HepG2 (cell line): ENCODE results near the gene RUNX2. TPM values are rescaled to one million over a fixed set of nuclear protein-coding genes. Genes with fewer than 3 reads are reported as not detected.

ENCODE experiments used
- ATAC-seq: fragments of 200-7000 bp; cut with Tn5 transposase; 3 replicates; pipeline ENCODE4 v1.9.1; 2020; ENCODE audit warnings: mild to moderate bottlenecking, moderate library complexity
- BruUV-seq: library from RNA; stranded (reverse); fragments of 400-500 nt; replicated peaks from 2 replicates; lab custom pipeline; 2021; lab: Mats Ljungman, UMichigan
- CTCF ChIA-PET: fragments of 300-600 bp; formaldehyde crosslinking; extraction: SDS; loops from one replicate; lab custom pipeline; 2021; ENCODE audit warnings: low total read pairs, inconsistent platforms, low intra/inter-chr PET ratio; lab: Yijun Ruan, JAX
- POLR2A ChIA-PET: fragments of 350-600 bp; sonication (Branson Sonifier 250); formaldehyde crosslinking; loops from one replicate; lab custom pipeline; 2020; ENCODE audit warnings: antibody characterized with exemption, inconsistent platforms; lab: Yijun Ruan, JAX
- DNase-seq: peaks from one replicate; pipeline ENCODE4 v3.0.0-alpha.2; 2015; ENCODE audit warnings: low spot score
- FAIRE-seq: peaks from 3 replicates; lab custom pipeline; 2011; peaks lifted over from hg19 to GRCh38; lab: Jason Lieb, UNC
- H2AFZ ChIP-seq: one replicate; pipeline ENCODE4 v1.6.1; 2011; ENCODE audit warnings: low read length, inconsistent platforms
- H3K27ac ChIP-seq: fragments of 300-600 bp; 3 replicates; pipeline ENCODE4 v1.8.0; 2011; ENCODE audit warnings: mixed run types, mild to moderate bottlenecking, mixed read lengths, low read length, inconsistent platforms; ENCODE audit not compliant: insufficient read depth; ENCODE audit errors: extremely low read length
- H3K27me3 ChIP-seq, 2 experiments: fragments of 200-600 bp in 1 of 2; 2 replicates in 1 of 2; 3 replicates in 1 of 2; pipeline versions ENCODE4 v1.6.0 to v1.8.0; 2011; ENCODE audit warnings: low read length in 2 of 2, mild to moderate bottlenecking in 2 of 2, moderate library complexity in 2 of 2, inconsistent platforms in 1 of 2; ENCODE audit not compliant: insufficient read depth in 2 of 2, control insufficient read depth in 1 of 2
- H3K36me3 ChIP-seq, 2 experiments: fragments of 200-600 bp in 1 of 2; replicated peaks in 1 of 2; 2 replicates in 1 of 2; 3 replicates in 1 of 2; pipeline versions ENCODE4 v1.5.1 to v1.8.0; 2011; ENCODE audit warnings: low read length in 2 of 2, inconsistent platforms in 1 of 2; ENCODE audit not compliant: insufficient read depth in 2 of 2, control insufficient read depth in 1 of 2
- H3K4me1 ChIP-seq: 2 replicates; pipeline ENCODE4 v1.5.1; 2012; ENCODE audit warnings: low read length, inconsistent platforms; ENCODE audit not compliant: insufficient read depth
- H3K4me2 ChIP-seq: 2 replicates; pipeline ENCODE4 v1.6.0; 2011; ENCODE audit warnings: low read depth, low read length, inconsistent platforms
- H3K4me3 ChIP-seq, 3 experiments: fragments of 200-600 bp in 1 of 3; sonication (generic), shearing (Covaris generic) in 1 of 3; replicated peaks in 1 of 3; 2 replicates each; pipeline ENCODE4 v1.5.1; 2011 to 2016; ENCODE audit warnings: low read length in 3 of 3, inconsistent platforms in 2 of 3, low read depth in 2 of 3, mild to moderate bottlenecking in 2 of 3, control low read depth in 1 of 3, mixed read lengths in 1 of 3; ENCODE audit not compliant: insufficient read depth in 1 of 3
- H3K79me2 ChIP-seq: one replicate; pipeline ENCODE4 v1.6.1; 2011; ENCODE audit warnings: low read length, inconsistent platforms; ENCODE audit not compliant: insufficient read depth
- H3K9ac ChIP-seq: 2 replicates; pipeline ENCODE4 v1.6.0; 2011; ENCODE audit warnings: mild to moderate bottlenecking, low read depth, low read length, inconsistent platforms; ENCODE audit not compliant: insufficient read depth
- H3K9me3 ChIP-seq: 2 replicates; pipeline ENCODE4 v1.5.1; 2012; ENCODE audit warnings: mild to moderate bottlenecking, low read length
- H4K20me1 ChIP-seq: 2 replicates; pipeline ENCODE4 v1.6.0; 2011; ENCODE audit warnings: inconsistent platforms, mild to moderate bottlenecking, low read length, moderate library complexity; ENCODE audit not compliant: insufficient read depth
- BRCA1 ChIP-seq: sonication (generic); formaldehyde crosslinking; IDR thresholded peaks from 2 replicates; pipeline ENCODE4 v1.4.0; 2020; ENCODE audit warnings: missing genetic modification reagents
- HNRNPH1 ChIP-seq: fragments of 200-400 bp; formaldehyde crosslinking; optimal IDR thresholded peaks from 2 replicates; pipeline ENCODE3; 2017; ENCODE audit warnings: mild to moderate bottlenecking, low read depth, low read length
- KDM1A ChIP-seq: IDR thresholded peaks from 2 replicates; pipeline ENCODE4 v1.6.1; 2016; ENCODE audit warnings: missing compliant biosample characterization
- NBN ChIP-seq: fragments of 450-650 bp; conservative IDR thresholded peaks from 2 replicates; pipeline ENCODE4 v1.6.1; 2017
- NFE2L1 ChIP-seq: sonication (generic); formaldehyde crosslinking; IDR thresholded peaks from 2 replicates; pipeline ENCODE4 v1.4.0; 2020; ENCODE audit warnings: missing genetic modification reagents, mild to moderate bottlenecking, borderline replicate concordance
- PBX3 ChIP-seq: sonication (generic); formaldehyde crosslinking; IDR thresholded peaks from 2 replicates; pipeline ENCODE4 v1.8.1; 2023; ENCODE audit warnings: missing genetic modification reagents, inconsistent platforms, borderline replicate concordance
- RBM22 ChIP-seq: fragments of 200-400 bp; formaldehyde crosslinking; optimal IDR thresholded peaks from 2 replicates; pipeline ENCODE3; 2017; ENCODE audit warnings: mild to moderate bottlenecking, low read length, moderate library complexity
- RFXAP ChIP-seq: sonication (generic); formaldehyde crosslinking; IDR thresholded peaks from 2 replicates; pipeline ENCODE4 v1.4.0; 2020; ENCODE audit warnings: missing genetic modification reagents, borderline replicate concordance
- SRSF4 ChIP-seq: fragments of 200-400 bp; formaldehyde crosslinking; IDR thresholded peaks from one replicate; pipeline ENCODE4 v1.6.1; 2018; ENCODE audit warnings: mild to moderate bottlenecking, low read depth, low read length, moderate library complexity; ENCODE audit not compliant: poor library complexity, severe bottlenecking
- ZMAT3 ChIP-seq: sonication (generic); formaldehyde crosslinking; conservative IDR thresholded peaks from 2 replicates; pipeline ENCODE4 v1.7.0; 2021; ENCODE audit warnings: missing genetic modification reagents
- ZNF136 ChIP-seq: sonication (generic); formaldehyde crosslinking; IDR thresholded peaks from 2 replicates; pipeline ENCODE4 v1.8.1; 2022; ENCODE audit warnings: low read depth, mild to moderate bottlenecking, moderate library complexity, missing genetic modification reagents
- ZNF3 ChIP-seq: IDR thresholded peaks from 2 replicates; pipeline ENCODE4 v1.7.0; 2017; ENCODE audit warnings: inconsistent platforms
- ZNF552 ChIP-seq: sonication (generic); formaldehyde crosslinking; IDR thresholded peaks from 2 replicates; pipeline ENCODE4 v1.9.0; 2022; ENCODE audit warnings: missing genetic modification reagents, mild to moderate bottlenecking, borderline replicate concordance
- ZNF761 ChIP-seq: sonication (generic); formaldehyde crosslinking; conservative IDR thresholded peaks from 2 replicates; pipeline ENCODE4 v1.4.0; 2020; ENCODE audit warnings: mild to moderate bottlenecking, missing genetic modification reagents
- ZNF850 ChIP-seq: sonication (generic); formaldehyde crosslinking; conservative IDR thresholded peaks from 2 replicates; pipeline ENCODE4 v1.9.0; 2021; ENCODE audit warnings: mild to moderate bottlenecking, missing genetic modification reagents
- WGBS: methylation state at CpG from one replicate; pipeline ENCODE4 v1.1.6; 2017; ENCODE audit warnings: low lambda C conversion rate; 5-methylcytosine and 5-hydroxymethylcytosine counted together
- in situ Hi-C: cut with HindIII; loops from 2 replicates; pipeline ENCODE4 v1.10.0; 2017; ENCODE audit warnings: low pct_unique_long_range_greater_than_20kb; ENCODE audit not compliant: extremely low pct_ligation_motif_present
- intact Hi-C: fragments of 100-400 bp; cut with micrococcal nuclease; formaldehyde crosslinking; loops from one replicate; pipeline ENCODE4 v1.10.0; 2022; ENCODE audit not compliant: unreplicated experiment
- polyA plus RNA-seq, 8 experiments: library from polyadenylated mRNA; depleted of rRNA in 3 of 8; stranded (reverse) in 7 of 8; unstranded in 1 of 8; fragments of >200 nt; fragmentation: Illumina TruSeq in 4 of 8; extraction: Trizol in 4 of 8; gene quantifications; 2 replicates each; pipeline versions ENCODE4 v1.2.1 to v1.2.3, GENCODE V29; 2011 to 2016; ENCODE audit warnings: low read depth in 4 of 8, missing spikeins in 1 of 8, mixed read lengths in 1 of 8; ENCODE audit not compliant: insufficient read depth in 1 of 8
- total RNA-seq, 5 experiments: library from RNA; depleted of rRNA; stranded (reverse); fragments of >200 nt; fragmentation: Illumina TruSeq; extraction: Trizol; gene quantifications; 2 replicates each; pipeline ENCODE4 v1.2.3, GENCODE V29; 2016; ENCODE audit warnings: low read depth in 1 of 5

RUNX2 gene
- total and polyA plus RNA-seq, 2 of the 13 experiments (the other 11 are each of a cell fraction or from before 2014, with no cell fraction given): not detected

- Histone ChIP-seq H3K4me3 (no peak overlapping the region), H2AFZ (no peak overlapping the region), H3K4me1 (no peaks in the 10 kb centered on the region), H3K9me3 (peaks cover 5% of the 10 kb centered on the region; the same call in 1 of the 2 replicates), H3K27me3 (peaks cover 0 to 12% of the 10 kb centered on the region in 2 experiments; a peak in 3 of 5 replicates), H3K9ac (no peak overlapping the region), H3K27ac (no peak overlapping the region), H3K79me2 (no peaks in the 10 kb centered on the region), H3K36me3 (no peaks in the 10 kb centered on the region), H3K4me2 (no peak overlapping the region), H4K20me1 (no peaks in the 10 kb centered on the region)
- no TSS peak for BruUV-seq
- no peak for TF ChIP-seq SRSF4
- no peak for TF ChIP-seq NFE2L1 (CRISPR knock-in tag)
- no peak for TF ChIP-seq ZNF136 (CRISPR knock-in tag)
- no peak for TF ChIP-seq RBM22
- TF ChIP-seq ZNF552: no peak
- TF ChIP-seq ZNF3: no peak
- TF ChIP-seq HNRNPH1: no peak
- no peak for TF ChIP-seq RFXAP
- no peak for TF ChIP-seq NBN
- no peak for TF ChIP-seq ZNF761 (CRISPR knock-in tag)
- no peak for TF ChIP-seq PBX3 (CRISPR knock-in tag)
- no peak for TF ChIP-seq ZMAT3 (CRISPR knock-in tag)
- TF ChIP-seq BRCA1: no peak
- no peak for TF ChIP-seq KDM1A (CRISPR knock-in tag)
- TF ChIP-seq ZNF850 (CRISPR knock-in tag): no peak
- WGBS: 19% methylated on average over 5 of the region's 5 CpGs
- FAIRE-seq: no peak
- POLR2A ChIA-PET: no interaction called here
- no peak for DNase-seq
- ATAC-seq: no peak
- intact Hi-C loops (no loop called here), in situ Hi-C loops (no loop called here)
- CTCF ChIA-PET: no interaction called here
Measured at GRCh38 chr6:45678285-45678607, 350.1 kb downstream of the RUNX2 start.
